Head of caudate nucleus (tissue), 42 donors: ENCODE data around the gene MRGPRF.
A peak's percentile ranks its signal among the peaks of the same experiment; 100 is the strongest.

Experiments used
- DNase-seq, 42 donors: peaks; one replicate each; pipeline versions ENCODE4 v3.0.0 to v3.0.0-alpha.2; 2020 to 2021; ENCODE audit warnings: mixed read lengths in 7 of 42
- intact Hi-C: fragments of 100-400 bp; cut with DNase I; formaldehyde crosslinking; loops from one replicate; pipeline ENCODE4 v1.15.0; 2022

MRGPRF gene

DNA sequence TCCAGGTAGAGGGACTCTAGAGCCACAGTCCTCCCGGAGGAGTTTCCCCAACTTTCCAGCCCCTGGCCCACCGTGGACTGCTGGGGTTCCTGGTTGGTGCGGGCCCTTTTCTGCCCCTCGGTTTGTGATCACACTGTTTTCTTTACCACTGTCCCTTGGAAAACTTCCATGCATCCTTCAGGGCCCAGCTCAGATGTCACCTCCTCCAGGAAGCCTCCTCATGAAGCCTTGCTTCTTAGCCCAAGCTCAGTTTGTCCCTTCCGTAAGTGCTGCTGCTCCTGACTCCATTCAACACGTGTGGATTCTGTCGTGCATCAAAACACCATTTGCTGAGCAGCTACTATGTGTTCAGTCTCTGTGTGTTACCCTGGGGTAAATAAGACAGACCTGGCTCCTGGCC, 19.8 kb upstream of the MRGPRF start:
- DNase-seq: no peak
- intact Hi-C loops: no loop called here

DNA sequence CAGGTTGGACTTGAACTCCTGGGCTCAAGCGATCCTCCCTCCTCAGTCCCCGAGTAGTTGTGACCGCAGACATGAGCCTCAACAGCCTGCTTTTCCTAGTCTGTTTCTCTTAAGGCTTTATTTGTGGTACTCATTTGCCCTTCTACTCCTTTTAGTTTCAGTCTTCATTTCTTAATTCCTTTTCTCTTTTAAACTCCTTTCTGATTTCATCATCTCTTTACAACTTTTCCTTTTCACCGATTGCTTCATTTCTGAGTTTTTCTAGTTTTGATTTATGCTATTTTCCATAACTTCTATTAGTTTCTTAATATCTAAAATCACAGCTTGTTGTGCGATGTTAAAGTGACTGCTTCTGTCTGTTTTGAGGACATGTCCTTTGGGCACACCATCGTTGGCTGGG, 17.3 kb upstream of the MRGPRF start:
- no peak for DNase-seq
- intact Hi-C loops: no loop called here

DNA sequence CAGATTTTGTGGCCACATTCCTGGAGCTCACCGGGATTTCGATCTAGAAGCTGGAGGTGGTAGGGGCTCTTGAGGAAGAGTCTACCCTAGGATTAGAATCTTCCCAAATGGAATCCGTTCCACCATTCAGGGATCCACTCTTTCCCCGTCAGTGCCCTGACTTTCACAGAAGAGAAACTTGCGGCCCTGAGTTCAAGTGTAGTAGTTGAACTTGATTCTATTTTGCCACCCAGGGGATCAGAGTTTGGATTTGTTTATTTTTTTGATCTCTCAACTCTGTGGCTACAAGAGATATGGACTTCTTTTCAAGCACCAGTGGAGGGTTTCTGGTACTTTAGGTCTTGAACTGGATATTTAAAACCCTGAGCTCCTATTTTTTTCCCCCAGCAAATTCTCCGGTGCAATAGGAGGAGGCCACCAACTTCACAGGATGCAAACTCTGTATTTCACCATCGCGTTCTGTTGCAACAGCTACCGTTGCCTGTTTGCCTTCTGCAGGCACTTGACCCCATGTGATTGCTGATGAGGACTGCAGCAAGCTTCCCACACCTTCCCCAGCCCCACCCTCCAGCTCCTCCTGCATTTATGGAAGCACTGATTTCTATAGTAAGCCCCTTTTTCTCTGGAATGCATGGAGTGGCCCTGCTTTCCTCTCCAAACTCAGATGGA, 14.8 kb upstream of the MRGPRF start:
- intact Hi-C loops: no loop called here
- no peak for DNase-seq

DNA sequence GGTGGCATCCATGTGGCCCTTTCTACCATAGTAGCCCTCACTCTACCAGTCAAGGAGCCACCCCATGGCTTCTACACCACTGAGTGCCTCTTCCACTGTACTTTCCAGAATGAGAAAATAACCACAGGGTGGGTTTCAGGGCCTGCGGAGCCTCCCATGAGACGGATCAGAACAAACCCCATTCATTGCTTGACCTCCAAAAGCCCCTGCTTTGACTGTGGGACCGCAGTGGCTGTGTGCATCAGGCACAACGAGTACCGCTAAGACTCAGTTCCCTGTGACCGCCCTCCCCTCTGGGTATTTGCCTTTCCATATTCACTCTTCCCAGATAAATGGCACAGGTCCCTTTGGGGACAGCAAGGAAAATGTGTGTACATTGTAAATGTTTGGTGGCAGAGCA, 11.5 kb upstream of the MRGPRF start:
- intact Hi-C loops: no loop called here
- DNase-seq: no peak

DNA sequence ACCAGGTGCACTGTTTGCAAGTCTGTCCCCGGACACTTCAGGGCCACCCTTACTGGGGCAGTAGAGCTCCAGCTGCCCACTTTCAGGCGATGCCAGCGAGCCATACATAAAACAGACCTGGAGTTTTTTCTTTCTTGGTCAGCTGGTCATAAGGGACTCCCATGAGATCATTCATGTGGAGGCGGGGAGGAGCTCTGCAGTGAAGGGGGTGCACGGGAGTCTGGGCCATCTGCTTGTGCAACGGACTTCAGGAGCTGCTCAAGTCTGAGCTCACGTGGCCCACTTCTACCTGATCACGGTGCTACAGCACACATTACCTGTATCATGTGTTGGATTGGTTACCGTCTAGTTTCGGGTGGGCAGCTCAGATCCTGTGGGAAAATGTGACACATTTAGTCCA, 9.2 kb upstream of the MRGPRF start:
- intact Hi-C loops: no loop called here
- DNase-seq: no peak

DNA sequence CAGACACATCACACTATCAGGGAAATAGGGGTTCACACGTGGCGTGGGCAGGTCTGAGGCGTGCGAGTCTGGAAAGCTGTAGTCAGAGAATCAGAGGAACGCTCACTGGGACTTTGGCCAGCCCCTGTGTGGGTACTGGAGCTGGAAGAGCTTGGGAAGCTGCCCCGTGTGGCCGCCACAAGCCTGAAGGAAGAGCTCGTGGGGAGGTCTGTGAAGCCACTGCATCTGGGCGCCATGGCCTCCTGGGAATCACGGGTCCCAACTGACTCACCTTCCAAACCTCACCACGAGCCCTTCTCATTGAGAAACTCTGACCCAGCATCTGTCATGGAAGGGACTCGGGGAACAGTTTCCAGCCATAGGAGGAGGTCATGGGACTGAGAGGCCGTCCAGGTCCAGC, 5.9 kb upstream of the MRGPRF start:
- DNase-seq: peak in 1 of 42 donors; percentile 16
- intact Hi-C loops: no loop called here

DNA sequence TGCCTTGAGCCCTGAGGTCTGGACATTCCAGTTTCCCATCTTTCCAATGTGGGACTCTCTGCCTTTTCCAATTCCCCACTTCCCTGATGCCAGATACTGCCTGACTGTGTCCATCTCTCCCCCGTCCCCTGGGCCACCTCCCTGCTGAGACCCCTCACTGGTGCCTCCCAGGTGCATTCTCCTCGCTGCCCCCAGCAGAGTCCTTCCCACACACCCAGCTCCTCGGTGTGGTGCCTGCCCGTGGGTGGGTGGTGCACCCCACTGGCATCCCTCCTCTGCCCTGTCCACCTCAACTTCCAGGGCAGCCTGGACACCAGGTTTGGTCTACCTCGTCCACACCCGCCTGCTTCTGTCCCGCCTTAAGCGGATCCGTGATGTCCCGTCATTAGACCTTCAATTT, 4.9 kb upstream of the MRGPRF start:
- DNase-seq: no peak
- intact Hi-C loops: no loop called here

DNA sequence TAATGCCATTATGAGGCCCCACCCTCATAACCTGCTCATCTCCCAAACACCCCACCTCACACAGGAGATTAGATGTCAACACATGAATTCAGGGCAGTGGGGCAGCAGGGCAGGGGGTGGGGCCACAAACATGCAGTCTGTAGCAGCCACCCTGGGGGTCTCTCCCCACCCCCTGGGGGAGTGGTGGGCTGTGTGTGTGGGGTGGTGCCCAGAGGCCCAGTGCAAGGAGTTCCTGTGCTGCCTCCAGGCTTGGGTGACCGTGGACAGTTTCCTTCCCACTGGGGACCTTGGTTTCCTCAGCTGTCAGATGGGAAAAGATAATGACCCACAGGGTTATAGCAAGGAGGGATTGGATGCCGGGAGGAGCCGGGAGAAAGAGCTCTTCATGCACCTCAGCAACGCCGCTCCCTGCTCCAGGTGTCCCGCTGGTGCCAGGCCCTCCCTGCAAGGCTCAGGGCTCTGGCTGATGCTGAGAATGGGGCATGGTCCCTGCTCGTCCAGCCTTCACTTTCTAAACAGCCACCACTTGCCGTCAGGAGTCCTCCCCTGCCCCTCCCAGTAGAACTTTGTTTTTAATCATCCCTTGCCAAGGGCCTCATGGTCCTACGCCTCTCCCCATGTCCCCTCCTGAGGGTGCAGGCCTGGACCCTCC, 2.0 kb upstream of the MRGPRF start:
- DNase-seq: no peak
- intact Hi-C loops: no loop called here

DNA sequence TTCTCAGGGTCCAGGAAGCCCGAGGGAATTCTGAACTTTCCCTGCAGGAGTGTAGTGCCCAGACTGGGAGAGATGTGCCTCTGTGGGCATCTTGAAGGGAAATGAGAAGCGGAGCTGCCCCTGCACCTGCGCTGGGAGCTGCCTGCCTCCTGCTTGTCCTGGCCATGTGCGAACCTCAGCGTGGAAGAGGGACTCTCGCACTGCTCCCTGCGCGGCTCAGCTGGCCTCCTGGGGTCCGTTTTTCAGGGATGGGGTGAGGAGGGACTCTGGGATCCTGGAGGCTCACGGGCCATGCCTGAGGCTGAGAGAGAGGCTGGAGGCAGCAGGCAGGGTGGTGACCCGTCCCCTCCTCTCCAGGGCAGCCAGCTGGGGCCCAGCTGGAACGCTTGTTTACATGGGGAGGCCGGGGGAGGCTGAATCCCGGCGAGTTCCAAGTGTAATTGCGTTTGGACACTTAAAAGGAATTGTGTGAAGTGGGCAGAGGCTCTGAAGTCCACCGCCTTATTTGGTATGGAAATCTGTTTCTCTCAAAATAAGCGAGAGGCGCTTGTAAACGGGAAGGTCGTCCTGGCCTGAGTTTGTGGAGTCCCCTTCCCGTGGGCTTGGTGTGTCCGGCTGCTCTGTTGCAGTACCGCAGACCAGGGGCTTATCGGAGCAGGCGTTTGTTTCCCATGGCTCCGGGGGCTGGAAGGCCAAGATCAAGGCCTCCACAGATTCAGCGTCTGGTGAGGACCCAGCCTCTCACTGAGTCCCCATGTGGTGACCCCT, 1.2 kb upstream of the MRGPRF start:
- intact Hi-C loops: no loop called here
- DNase-seq: no peak

DNA sequence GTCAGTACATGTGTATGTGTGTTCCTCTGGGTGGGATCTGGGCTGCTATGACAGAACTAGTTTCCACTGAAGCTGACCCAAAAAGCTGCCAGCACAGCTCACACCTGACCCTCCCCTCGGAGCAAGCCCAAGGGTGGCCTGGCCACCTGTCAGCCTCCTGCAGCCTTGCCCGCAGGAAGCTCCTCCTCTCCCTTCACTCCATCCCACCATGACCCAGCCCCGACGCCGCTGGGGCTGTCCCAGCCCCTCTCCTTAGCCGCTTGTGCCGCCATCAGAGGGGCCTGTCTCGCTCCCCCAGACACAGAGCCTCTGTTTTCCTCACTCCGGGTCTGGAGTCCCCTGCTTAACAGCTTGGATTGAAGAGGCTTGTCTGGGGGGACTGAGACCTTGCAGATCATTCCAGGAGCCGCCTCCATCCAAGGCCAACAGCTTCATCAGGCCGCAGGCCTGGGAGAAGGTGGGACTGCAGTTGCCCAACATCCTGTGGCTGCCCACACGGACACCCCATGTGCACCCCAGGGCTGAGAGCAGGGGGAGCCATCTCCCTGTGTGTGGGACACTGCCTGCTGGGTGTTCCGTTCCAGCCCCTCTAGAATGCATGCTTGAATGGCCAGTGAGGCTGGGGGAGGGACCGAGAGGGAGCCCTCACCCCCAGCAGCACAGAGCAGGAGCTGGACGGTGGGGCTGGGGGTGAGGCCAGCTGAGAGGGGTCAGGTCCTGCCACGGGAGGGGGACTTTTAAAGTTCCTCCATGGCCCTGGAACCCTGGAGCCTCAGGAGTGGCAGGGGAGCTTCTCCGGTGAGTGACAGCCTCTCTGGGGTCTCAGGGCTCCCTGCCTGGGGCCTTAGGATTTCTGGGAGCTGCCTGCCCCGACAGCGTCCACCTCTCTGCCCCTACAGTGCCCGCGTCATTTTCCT, 696 bp downstream of the MRGPRF start:
- no peak for DNase-seq
- intact Hi-C loops: no loop called here

DNA sequence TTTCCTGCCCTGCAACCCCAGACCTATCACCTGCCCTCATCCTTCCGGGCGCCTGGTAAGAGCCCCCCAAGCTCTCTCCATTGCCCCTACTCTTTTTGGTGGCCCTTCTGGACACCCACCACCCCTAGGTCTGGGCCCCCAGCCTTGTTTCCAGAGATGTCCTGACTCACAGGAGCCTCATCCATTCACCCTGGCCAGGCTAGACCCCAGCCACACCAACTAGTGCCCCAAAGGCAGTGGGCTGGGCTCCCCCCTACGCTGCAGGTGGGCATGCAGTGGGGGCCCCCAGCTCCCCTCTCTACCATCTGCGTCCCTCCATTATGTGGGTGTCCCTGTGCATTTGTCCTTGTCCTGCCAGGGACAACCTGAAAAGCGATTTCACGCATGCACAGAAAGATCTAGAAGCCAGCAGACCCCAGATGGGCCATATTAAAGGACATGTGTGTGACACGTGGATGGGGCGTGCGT, 1.4 kb downstream of the MRGPRF start:
- intact Hi-C loops: no loop called here

DNA sequence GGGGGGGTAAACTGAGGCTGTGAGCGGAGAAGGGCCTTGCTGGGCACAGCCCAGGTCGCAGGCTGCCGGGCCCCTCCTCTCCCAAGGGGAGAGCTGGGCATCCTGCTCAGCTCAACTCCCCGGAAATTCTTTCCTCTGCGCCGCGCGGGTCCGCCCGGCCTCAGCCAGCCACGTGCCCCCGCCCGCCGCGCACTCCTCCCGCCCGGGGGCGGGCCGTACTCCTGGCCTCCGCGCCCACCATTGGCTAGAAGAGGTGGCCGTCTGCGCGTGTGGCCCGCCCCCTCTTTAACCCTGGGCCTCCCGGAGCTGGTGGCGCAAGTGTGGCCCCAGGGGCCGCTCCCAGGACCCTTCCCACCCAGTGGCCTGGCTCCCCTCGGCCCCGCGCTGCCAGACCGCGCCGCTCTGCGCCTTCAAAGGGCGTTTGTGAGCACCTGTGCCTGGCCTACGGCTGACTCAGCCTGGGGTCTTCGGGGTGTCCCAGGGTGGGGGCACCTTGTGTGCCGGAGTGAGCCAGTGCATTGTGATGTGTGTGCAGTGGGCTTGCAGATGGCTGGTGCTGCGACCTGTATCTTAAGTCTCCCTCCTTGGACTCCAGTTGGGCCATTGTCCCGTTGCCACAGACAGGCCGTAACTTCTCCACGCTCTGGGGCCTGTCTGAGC, 2.0 kb downstream of the MRGPRF start:
- intact Hi-C loops: no loop called here
- peak in 32 of 42 donors; percentile 18 to 70 (median 51) for DNase-seq

More for the DNA sequence above, 1.4 kb downstream of the MRGPRF start:
- no peak for DNase-seq

DNA sequence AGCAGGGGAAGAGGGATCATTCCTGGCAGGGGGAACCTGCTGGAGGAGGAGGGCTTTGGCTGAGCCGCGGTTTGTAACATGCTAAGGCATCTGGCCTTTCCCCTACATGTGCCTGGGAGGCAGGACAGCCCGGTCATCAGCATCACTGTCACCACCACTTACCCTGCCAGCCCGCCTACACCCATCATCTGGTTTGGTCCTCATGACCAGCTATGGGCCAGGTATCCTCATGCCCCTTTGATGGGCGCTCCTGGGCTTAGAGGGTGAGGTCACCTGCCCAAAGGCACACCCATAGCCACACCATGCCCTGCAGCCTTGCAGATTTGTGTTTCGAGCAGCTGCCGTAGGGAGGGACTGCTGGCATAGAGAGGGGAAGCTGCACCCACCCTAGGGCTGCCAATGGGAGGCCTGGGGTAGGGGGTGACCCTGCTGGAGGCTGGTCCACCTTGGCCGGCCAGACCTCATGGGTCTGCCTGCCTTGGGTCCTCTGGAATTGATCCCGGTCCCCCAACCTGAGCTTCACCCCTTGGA, 2.6 kb downstream of the MRGPRF start:
- intact Hi-C loops: no loop called here

DNA sequence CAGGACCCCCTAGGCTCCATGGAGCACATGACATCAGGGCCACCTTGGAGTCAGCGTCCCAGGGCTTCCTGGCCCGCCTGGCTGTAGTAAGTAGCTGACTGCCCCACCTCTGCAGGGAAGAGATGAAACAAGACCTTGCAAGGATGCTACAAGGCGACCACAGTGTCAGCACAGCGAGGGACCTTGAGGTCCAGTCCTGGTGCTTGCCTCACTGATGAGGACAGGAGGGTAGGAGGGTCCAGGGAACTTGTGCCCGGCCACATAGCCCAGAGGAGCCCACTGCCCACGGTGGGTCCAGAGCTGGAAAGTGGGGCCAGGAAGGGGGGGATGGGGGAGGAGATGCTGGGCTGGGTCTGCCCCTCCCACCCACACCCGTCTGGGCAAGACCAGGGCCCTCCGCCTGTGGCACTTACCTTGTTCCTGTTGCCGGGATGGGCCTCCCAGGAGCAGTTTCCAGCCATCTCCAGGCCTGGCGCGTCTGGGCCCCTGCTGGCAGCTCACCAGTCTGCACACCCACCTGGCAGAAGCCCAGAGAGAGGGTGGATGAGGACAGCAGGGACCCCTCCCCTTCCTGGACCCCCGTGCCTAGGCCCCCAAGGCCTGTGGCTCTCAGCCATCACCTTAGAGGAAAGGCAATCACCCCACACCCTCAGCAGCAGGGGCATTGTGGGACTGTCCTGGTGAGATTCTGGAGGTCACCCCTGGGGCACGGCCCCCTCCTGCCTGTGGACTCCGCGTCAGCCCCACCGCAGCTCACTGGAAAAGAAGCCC, 3.4 kb downstream of the MRGPRF start:
- intact Hi-C loops: no loop called here
- DNase-seq: no peak

More for the DNA sequence above, 2.6 kb downstream of the MRGPRF start:
- no peak for DNase-seq

DNA sequence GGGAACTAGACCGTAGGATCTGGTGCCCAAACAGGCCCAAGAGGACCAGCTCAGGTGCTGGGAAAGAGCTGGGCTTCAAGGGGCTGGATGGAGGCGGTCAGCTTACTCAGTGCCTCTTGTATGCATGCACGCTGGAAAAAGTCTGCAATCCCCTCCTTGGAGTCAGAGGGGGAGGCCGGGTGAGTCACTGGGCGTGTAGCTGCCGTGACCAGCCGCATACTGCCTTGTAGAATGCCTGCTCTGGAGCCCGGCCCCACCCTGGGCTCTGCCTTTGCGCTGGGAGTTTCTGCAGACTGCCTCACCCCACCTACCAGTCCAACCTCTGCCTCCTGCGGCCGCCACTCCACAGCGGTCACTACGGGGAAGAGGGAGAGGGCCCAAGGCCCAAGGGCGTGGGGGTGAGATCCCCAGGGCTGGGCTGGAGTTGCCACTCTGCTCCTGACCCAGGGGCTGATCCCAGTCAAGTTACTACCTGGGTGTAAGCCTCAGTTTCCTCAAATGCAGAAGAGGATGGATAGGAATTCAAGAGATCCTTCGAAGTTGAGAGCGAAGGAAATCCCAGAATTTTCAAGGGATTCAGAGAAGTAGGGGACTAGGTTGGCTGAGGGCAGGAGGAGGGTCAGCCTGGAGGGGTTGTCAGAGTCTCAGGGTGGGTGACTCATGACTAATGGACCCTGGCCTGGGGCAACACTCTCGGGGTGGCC, 4.2 kb downstream of the MRGPRF start:
- DNase-seq: no peak

DNA sequence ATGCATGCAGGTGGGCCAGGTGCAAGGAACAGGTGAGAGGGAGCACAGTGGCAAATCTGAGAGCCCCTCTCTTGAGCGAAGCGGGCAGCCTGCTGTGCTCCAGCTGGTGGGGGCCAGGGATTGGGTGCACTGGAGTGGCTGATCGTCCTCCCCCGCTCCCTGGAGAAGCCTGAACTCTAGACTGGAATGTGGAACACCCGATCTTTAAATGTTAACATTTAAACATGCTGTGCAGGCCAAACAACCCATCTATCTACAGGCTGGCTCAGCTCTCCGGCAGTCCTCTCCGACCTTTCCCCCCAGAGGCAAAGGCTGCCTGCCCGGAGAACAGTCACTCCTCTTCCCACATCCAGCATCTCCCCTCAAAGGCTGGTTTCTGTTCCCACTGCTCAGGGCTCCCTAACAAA, 5.1 kb downstream of the MRGPRF start:
- intact Hi-C loops: no loop called here
- no peak for DNase-seq

More for the DNA sequence above, 4.2 kb downstream of the MRGPRF start:
- intact Hi-C loops: no loop called here

DNA sequence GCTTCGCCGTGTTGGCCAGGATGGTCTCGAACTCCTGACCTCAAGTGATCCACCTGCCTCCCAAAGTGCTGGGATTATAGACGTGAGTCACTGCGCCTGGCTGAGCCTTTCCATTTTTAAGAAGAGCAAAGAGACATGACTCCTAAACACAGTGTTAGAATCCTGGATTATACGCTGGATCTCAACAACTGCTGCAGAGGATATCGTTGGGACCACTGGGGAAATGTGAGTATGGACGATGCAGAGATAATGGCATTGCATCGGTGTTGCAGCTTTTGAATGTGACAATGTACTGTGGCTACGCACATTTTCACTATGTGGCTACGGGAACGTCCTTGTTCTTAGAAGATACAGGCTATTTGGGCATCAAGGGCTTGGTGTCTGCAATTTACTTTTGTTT, 6.2 kb downstream of the MRGPRF start:
- no peak for DNase-seq
- intact Hi-C loops: no loop called here
